GM15510 (cell line): ENCODE results near the gene MBD5.

Experiments used
- POLR2A ChIP-seq: IDR thresholded peaks from 3 replicates; pipeline ENCODE4 v1.6.1; 2011; ENCODE audit warnings: borderline replicate concordance; ENCODE audit not compliant: insufficient read length; ENCODE audit errors: extremely low read depth

Gene MBD5

GRCh38 chr2:148555622-148556294 lies 534.9 kb downstream of the MBD5 start:
- no peak for TF ChIP-seq POLR2A

DNA sequence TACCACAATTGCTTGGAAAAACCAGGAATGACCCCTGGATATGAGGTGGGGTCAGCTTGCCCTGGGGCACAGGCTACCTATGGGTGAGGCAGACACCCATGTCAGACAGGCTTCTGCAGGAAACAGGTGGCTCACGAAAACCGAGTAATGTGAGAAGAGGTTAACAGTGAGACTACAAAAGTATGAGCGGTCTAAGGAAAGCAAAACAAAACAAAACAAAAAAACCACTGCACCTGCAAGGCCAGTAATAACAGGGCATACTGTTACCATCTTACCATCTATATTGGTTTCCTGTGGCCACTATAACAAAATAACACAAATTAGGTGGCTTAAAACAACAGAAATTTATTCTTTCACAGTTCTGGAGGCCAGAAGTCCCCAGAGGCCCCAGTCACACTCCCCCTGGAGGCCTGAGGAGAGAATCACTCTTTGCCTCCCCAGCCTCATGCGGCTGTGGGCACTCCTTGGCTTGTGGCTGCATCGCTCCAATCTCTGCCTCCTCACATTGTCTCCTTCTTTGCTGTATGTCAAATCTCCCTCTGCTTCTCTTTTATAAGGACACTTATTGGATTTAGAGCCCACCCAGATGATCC lies 537.0 kb downstream of the MBD5 start:
- no peak for TF ChIP-seq POLR2A

DNA sequence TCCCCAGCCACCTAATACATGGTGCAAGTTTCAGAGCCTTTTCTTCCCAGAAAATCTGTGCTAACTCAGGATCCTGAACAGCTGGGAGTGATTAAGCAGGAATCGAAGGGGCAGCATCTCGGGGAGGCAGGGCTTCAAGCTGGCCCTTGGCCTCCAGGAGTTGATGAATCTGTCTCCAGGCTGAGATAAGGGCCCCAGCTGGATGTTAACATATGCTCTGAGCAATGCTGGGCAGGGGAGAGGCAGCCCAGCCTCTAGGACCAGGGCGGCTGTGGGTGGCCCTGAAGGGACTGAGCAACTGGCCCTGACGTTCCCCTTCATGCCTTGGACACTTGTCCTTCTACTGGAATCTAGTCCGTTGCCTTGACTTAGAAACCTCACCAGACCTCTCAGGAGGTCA lies 539.6 kb downstream of the MBD5 start:
- TF ChIP-seq POLR2A, result no peak

DNA sequence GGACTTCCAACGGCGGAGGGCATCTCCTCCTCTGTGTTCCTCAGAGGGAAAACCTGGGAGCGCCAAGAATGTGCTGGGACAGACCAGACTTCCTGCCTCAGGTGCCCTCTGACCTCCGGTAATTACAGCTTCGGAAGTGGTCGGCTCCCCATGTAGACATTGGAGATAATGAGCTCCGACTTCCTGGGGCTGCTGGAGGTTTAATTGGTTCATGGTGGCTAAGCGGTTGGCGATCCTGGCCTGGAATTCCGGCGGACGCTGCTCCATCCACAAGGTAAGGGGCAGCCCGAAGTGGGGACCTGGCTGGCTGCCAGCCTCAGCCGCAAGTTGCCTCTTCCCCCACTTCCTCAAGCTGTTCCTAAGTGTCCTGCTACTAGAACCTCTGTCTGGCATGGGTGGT lies 540.5 kb downstream of the MBD5 start:
- no peak for TF ChIP-seq POLR2A

- no peak for TF ChIP-seq POLR2A
Observed at GRCh38 chr2:148565272-148565894, 544.5 kb downstream of the MBD5 start.
